Measurements from ENCODE around the gene KCTD20.

The KCTD20 gene

DNA sequence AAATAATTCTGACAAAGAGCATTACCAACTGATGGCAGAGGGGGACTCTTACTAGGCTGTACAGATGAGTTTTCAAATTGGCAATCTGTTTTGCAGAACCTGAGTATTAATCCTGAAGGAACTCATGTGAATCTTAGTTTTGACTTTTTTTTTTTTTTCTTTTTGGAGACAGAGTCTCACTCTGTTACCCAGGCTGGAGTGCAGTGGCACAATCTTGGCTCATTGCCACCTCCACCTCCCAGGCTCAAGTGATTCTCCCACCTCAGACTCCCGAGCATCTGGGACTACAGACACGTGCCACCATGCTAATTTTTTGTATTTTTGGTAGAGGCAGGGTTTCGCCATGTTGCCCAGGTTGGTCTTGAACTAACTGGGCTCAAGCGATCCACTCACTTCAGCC is 49.3 kb downstream of the KCTD20 start:
- DNase-seq, result no peak

DNA sequence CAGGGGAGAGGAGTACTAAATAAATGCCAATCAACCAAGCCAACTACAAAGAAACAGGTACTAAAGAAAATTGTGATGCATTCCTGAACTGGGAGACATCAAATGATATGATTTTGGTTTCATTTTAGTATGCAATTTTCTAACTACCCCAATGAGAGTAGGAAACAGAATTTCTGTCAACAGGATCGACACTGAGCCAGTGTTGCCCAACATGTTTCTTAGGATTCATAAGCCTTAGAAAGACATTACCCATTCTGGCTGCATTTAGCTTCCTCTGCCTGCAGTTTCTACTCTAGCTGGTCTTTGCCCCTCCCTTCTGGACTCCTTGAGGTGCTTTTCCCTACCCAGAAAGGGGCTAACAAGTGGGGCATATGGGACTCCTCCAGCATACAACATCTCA is 49.8 kb downstream of the KCTD20 start:
- DNase-seq, result no peak

DNA sequence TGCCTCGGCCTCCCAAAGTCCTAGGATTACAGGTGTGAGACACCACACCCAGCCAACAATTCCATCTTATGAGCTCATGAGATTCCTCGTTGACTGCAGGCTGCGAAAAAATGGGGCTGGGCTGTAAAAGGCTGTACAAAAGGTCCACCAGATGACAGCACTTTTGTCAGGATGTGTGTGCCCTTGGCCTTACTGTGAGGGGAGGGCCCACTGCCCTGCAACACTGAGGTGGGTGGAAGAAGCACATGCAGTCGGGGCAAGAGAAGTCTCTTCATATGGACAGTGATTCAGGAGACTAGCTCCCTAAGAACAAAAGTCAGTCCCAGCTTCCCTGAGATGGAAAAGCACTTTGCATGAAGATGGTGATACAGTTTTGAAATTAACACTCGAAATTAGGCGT is 50.5 kb downstream of the KCTD20 start:
- no peak for DNase-seq

DNA sequence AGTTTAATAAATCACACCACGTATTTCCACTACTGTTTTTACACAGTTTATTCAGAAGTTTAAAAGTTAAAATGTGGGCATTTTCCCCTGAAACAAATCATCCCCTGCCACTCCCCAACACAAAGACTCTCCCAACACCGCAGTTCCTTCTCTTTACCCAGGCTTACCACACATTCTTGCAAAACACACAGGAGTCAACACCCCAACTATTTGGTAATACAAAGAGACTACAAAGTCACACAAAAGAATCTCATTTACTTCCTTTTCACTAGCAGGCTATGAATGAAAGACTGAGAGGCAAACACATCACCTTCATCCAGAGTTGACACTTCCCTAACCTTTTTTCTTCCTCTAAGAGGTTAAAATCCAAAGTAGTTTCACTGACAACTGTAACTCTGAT is 51.1 kb downstream of the KCTD20 start:
- DNase-seq, result no peak

DNA sequence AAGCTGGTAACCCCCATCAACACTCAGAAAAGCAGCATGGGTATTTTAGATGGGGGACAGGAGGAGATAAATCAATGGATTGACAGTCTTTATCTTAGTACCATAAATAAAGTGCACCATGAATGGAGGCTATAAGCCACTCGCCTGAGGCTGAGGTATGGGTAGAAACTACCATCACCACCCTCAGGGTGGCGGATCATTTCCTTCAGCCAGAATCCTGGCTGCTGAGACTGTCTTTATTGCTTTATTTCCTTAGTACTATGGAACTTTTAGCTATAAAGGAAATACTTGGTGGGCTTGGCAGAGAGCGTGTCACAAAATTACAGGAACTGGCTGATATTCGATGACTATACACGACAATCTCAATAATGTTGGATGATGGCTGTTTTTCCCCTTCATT is 52.3 kb downstream of the KCTD20 start:
- DNase-seq, result no peak

DNA sequence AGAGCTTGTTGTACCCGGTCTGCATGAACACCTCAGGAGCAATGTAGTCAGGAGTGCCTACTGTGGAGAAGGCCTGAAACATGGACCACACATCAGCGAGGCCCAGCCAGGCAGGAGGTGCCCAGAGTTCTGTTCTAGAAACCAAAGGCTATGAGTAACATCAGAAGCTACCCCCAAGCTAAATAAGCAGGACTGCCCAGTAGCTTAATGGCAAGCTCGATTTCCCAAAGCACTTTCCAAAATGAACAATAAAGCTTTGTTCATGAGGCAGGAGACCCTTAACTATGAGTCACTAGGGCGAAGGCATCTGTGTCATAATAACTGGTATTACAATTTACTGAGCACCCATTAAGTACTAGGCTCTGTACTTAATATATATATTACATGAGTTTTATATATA is 57.1 kb downstream of the KCTD20 start:
- DNase-seq, result no peak

DNA sequence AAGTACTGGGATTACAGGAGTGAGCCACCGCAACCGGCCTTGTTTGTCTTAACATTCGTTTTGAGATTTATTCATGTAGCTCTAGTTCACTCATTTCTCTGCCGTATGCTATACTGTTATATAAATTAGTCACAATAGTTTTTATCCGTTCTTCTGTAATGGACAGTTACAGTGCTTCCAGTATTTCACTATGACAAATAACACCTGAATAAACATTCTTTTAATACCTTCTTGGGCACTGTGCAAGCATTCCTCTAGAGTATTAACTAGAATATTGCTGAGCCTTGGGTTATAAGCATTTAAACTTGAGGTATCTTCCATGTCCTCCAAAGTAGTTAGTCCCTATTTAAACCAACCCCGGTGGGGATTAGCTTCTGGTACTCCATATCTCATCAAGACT is 58.9 kb downstream of the KCTD20 start:
- DNase-seq, result no peak

DNA sequence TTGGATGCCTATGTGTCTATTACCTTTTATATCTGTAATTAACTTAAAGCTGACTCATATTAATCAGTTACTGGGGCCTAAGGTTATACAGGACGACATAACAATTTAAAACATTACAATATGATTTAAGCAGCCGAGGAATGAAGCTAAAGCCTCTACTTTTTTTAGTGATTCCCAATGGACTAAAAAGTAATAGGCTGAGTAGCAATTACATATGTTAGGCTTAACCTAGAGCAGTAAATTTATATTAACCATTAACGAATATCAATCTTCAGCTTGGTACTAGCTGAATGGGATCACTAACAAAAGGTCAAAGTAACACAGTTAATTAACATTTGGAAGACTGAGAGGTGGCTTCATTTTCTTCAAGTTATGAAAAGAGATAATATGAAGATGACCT is 61.4 kb downstream of the KCTD20 start:
- DNase-seq, result no peak

DNA sequence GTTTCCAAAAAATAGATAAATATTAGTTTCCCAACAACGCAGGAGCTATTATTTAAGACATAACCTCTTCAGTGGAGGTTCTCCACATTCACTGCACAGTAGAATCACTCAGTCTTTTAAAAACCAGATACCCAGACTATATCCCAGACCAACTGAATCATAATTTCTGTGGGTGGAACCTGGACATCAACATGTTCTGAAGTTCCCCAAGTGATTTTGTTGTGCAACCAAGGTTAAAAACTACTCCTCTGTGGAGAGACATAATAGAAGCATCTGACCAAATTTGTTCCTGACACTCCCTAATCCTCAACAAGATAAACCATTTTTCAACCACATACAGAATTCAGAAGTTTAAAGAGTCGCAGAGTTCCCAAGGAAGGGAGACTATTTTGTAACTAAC is 62.2 kb downstream of the KCTD20 start:
- no peak for DNase-seq

DNA sequence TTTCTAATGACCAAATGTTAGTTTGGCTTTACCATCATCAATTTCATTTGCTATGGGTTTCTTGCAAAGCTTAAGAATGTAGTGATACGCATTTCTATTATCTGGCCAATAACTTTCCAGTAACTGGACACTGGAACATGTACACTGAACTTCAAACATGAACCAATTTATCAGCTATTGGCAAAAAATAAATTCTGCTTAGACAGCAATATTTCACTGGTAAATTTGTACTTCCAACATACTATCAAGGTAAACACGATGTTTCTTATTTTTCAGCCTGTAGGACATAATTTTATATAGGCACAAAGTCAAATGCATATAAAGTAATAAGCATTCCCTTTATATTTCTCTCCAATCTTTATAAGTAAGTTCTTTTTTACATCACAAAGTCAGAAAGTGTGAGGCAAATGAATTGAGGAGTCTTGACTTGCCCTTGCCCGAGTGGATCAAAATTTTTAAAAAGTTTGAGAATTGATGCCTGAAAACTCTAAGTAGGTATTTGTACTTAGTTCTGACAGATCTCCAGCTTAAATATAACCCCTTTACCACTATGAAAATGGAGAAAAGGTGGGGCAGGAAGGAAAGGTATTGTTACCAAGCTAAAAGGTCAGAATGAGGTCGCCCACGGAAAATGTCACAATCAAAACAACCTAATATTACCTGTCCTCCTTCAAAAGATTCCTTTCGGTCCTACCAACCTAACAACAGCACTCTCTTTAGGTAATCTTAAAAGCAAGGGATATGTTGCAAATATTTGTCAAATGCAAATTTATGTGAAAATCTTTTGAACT is 63.1 kb downstream of the KCTD20 start:
- DNase-seq, result no peak

DNA sequence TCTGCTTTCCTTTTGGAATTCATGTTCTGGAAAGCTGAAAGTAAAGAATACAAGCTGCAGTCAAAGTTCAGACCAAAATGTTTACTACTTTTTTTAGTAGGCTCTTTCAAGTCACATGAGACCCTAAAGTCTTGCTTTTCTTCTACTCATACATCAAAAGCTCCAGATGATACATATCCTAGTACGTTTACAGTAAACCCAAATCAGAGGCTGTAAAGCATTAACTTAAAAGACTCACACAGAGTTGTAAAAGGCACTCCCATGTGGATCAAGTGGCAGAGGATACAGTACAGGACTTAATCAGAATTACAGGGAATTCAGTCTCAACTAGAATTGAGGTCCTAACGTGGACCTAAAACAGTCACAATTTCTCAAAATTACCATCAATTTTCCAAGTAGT is 63.8 kb downstream of the KCTD20 start:
- DNase-seq, result no peak

DNA sequence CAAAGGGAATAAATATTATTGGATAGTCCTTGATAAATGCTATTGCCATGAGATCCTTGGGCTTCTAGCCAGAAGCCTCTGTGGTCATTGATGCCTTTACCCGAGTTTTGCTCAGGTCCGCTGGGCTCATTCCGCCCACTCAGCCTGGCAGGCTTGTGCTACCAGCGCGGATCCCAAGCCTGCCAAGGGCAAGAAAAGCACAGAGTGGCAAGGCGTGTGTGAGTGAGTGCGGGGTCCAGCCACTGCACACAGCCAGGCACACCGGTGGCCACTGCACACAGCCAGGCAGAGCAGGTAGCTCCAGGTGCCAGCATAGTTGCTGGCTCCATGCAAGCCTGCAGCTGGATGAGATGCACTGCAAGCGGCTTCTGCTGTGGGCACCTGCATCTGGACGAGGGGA is 65.7 kb downstream of the KCTD20 start:
- DNase-seq, result no peak

DNA sequence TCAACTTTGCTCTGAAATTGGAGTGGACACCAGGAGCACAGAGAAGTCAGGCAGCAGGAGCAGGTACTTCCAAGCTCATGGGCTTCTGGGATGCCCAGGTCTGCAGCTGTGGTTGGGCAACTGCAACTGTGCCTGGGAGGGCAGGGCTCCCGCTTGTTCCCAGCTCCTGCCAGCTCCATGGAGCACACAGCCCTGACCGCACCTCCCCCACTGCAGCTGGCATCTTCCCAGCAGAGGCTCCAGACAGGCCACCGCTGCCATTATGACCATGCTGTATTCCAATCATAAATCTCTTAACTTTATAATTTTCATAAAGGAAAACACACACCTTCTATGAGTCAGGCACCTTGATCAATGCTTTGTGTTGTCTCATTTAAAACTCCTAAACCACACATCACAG is 67.6 kb downstream of the KCTD20 start:
- DNase-seq, result no peak

DNA sequence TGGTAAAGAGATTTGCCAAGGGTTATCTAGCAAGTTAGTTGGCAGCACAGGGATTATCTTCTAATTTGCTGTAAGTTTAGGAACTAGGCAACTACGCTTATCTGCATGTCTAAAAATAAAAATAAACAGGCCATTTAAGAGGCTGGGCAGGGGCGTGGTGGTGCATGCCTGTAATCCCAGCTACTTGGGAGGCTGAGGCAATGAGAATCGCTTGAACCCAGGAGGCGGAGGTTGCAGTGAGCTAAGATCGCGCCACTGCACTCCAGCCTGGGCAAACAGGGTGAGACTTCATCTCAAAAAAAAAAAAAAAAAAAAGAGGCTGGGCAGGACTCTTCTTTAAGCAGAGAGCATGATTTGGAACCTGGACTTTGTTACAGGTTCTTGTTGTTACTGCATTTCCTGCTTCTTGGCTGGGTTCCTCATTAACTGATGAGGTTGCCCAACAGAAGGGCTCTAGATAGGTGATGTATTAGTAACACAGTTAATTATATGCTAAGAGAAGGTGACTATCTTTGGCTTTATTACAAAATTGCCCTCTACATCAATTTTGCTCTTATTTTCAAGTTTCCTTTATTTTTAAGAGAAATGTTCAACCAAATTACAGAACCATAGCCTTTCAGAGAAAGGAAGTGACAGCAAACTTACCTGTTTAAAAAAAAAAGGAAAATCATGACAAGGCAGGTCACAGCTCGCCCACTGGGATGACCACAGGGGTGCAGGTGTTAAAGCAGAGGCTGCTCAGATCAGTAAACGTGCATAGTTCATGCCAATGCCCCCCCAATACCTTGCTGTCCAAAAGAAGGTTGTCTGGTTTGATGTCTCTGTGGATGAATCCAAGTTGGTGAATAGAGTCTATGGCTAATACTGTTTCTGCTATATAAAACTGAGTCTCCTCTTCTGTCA is 72.0 kb downstream of the KCTD20 start:
- no peak for DNase-seq

DNA sequence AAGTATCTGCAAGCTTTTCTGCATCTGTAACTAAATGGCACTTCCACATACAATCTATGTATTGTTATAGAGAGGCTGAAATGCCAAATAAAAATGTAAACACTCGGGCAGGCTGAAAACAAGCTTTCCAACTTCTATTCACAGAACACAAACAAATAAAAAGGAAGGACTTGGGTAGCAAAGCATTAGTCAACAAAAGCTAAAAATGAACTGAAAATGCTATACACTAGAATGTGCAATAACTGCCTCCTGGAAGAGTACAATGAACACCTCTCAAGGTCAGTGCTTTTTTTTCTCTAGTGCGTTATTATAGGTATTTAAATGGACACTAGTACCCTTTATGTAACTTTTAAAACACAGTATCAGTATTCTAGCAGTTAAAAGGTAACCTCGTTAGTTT is 73.0 kb downstream of the KCTD20 start:
- DNase-seq, result no peak

DNA sequence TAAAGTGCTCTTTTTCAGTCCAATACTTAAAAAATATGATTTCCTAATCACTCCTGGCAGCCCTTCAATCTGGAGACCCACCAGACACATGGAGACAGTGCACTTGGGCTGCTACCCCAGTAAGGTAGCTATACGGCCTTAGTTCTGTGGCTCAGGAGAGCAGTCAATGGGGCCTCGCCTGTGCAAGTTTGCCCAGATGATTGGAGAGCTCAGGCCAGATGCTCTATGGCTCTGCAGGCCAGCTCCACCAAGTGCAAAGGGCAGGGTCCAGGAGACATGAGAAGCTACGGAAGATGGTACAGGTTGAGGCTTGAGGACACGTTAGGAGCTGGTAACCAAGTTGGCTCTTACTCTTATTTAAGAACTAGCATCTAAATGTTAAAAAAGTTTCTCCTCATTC is 73.8 kb downstream of the KCTD20 start:
- DNase-seq, result no peak

DNA sequence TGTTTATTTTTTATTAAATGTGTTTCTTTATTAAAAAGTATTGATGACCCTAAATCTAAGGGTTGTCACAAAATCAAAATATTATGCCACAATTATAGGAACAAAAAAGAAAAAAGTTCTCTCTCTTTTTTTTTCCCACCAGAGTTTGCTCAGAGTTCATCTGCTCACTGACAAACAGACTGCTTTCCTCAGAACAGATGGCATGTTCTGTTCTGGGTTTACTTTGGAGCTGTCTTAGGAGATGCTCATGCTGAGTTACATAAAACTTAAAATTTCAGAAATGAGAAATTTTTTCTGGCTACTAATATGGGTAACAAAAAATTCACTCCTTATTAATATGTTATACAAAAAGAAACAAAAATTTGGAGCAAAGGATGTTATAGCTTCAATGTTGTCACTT is 74.2 kb downstream of the KCTD20 start:
- DNase-seq, result no peak

DNA sequence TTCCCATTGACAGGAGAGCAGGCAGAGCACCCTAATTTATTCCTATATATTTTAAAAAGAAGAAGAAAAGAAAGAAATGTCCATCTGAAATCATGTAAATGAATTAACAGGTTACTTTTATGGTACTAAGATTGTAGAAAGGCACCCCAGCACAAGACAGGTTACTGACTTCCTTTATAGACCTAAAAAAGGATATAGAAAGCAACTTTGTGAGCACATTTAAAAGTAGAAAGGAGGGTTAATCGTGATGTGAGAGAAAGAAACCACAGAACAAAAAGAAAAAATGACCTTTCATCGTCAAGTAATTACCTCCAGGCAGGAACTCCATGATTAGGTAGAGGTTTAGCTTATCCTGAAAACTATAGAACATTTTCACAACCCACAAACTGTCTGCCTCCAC is 74.6 kb downstream of the KCTD20 start:
- no peak for DNase-seq

DNA sequence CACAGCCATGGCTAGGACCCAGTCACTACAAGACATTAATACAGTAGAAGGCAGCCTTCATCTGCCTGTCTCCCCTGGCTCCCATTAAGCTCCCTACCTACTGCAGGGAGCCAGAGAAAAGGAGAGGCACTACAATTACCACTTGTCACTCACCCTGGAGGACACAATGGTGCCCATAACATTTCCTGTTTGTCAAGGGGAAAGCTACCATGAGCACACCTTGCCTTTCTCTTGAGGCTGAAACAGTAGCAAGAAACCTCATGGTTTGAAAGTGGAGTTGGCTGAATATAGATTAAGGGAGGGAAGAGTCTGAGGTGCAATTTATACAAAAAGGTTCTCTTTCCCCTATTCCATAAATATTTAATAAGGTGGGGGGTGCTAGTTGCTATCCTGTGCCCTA is 76.6 kb downstream of the KCTD20 start:
- DNase-seq, result no peak

DNA sequence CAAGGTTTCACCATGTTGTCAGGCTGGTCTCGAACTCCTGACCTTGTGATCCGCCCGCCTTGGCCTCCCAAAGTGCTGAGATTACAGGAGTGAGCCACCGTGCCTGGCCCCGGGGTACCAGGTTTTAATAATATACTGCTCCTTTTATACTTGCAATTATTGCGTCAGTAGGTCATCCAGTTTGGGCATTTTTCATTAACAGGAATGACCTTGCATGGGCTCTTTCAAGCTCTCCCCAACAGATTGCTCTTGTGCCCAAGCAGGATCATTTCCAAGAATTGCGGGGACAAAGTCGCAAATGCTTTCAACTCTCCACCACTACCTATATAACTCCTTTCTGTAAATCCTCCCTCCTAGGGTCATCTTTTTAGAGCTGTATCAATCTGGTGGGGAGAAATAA is 80.7 kb downstream of the KCTD20 start:
- no peak for DNase-seq

DNA sequence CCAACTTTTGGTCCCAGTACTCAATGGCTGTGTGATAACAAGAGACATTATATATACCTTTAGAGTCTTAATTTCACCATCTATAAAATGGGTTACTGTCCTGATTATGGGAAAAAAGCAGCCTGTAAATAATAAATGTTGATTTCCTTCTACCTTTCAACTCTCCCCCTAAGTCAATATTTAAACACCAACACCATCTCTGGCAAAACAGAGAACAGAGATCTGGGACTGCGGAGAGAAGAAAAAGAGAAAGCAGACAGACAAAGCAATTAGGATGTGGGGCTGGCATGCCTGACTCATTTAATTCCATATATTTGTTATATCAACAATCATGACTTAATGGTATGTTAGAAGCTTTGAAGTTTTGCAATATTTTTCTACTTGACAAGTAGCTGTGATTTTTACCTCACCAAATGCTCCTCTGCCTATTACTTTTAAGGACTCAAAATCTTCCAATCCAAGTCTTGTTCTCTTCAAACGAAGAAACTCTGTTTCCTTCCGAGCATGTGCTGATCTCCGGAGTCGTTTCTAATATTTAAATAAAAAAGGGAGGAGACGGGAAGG is 81.2 kb downstream of the KCTD20 start:
- no peak for DNase-seq

DNA sequence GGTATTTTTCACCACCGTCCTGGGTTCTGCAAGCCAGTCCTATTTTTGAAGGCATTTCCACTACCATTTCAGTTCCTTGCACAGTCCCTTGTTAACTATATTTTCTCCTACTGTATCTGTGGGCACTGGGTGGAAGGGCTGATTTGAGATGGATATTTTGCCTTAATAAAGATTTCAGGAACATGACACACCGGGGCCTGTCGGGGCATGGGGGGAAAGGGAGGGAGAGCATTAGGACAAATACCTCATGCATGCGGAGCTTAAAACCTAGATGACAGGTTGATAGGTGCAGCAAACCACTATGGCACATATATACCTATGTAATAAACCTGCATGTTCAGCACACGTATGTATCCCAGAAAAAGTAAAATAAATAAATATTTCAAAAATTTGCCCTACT is 82.1 kb downstream of the KCTD20 start:
- no peak for DNase-seq

DNA sequence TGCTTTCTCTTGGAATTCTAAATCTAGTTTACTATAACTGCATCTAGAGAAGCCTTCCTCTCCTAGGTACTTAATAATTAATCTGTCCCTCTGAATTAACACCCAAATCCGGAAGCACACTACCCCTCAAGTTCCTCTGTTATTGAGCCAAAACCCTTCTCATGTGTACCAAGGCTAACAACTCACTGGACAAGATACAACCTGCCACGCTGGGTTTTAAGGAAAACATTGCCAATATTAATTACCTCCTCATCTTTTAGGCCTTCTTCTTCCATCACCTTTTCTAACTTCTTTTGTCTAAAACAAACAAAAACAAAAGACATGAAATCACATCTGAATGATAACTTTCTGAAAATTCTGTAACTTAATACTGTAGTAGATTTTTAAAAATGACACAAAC is 82.5 kb downstream of the KCTD20 start:
- DNase-seq, result no peak
